Measurements from ENCODE around the gene GPX1.

The GPX1 gene

GRCh38 chr3:49311283-49311682, 46.9 kb downstream of the GPX1 start:
- no peak for DNase-seq (ENCODE audit: low read depth)

GRCh38 chr3:49310677-49311076, 47.5 kb downstream of the GPX1 start:
- no peak for DNase-seq (ENCODE audit: low read depth)

Measured in stromal cell of bone marrow (primary cell).